Measurements from ENCODE around the gene KLK4.
A peak's percentile ranks its signal among the peaks of the same experiment; 100 is the strongest.

DNA sequence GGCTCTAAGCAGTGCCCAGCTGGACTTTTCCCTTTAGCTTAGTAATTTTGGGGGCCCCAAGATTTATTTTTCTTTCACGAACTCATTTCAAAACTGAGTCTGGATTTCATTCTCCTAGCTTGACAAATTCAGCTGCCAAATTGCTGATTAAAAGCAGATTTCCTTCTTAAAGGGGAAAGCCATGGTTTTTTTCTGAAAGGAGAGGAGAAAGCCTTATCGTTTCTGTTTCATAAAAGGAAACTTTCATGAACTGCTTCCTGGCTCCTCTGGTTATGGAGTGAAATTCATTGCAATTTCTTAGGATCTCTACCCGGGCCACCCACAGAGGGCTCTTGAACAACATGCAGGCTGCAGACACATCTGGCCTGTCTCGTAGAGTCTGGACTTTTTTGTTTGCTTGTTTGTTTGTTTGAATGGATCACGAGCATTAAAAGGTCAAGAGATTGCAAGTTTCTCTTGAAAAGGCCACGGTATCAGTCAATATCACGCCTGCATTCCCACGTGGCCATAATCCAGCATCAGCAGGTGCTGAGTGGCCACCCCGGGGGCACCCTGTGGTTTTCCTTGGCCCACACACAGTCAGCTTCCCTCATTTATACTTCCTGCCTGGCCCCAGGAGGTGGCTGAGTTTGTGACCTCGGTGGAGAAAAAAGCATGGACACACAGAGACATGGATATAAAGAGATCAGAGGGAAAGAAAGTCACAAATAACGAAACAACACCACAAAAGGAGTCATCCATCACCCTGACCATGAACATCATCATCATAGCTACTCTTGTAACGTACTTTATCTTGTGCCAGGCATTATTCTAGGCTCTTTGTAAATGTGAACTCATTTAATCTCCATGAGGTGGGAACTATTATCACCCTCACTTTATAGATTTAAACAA is 10.5 kb upstream of the KLK4 start:
- peak in 1 of 2 donors; percentile 34 for TF ChIP-seq EP300 (IDR thresholded peaks at IDR 0.05)
- TF ChIP-seq, protein P1, sequence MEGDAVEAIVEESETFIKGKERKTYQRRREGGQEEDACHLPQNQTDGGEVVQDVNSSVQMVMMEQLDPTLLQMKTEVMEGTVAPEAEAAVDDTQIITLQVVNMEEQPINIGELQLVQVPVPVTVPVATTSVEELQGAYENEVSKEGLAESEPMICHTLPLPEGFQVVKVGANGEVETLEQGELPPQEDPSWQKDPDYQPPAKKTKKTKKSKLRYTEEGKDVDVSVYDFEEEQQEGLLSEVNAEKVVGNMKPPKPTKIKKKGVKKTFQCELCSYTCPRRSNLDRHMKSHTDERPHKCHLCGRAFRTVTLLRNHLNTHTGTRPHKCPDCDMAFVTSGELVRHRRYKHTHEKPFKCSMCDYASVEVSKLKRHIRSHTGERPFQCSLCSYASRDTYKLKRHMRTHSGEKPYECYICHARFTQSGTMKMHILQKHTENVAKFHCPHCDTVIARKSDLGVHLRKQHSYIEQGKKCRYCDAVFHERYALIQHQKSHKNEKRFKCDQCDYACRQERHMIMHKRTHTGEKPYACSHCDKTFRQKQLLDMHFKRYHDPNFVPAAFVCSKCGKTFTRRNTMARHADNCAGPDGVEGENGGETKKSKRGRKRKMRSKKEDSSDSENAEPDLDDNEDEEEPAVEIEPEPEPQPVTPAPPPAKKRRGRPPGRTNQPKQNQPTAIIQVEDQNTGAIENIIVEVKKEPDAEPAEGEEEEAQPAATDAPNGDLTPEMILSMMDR (IDR thresholded peaks at IDR 0.05) = no peak
